Loucy (cell line): ENCODE data around the gene FOXB1.

Experiments
- H2AFZ ChIP-seq: fragments of 200-600 bp; sonication (generic); 2 replicates; pipeline ENCODE4 v1.6.0; 2016; ENCODE audit warnings: antibody characterized with exemption, mild to moderate bottlenecking, low read length, moderate library complexity
- H3F3A ChIP-seq: fragments of 200-600 bp; 2 replicates; pipeline ENCODE4 v1.6.0; 2016; ENCODE audit warnings: antibody characterized with exemption, low read depth, mild to moderate bottlenecking
- H3K27me3 ChIP-seq: fragments of 200-600 bp; sonication (generic); 2 replicates; pipeline ENCODE4 v1.6.1; 2014; ENCODE audit warnings: low read length, mild to moderate bottlenecking; ENCODE audit not compliant: insufficient read depth, poor library complexity, severe bottlenecking
- H3K36me3 ChIP-seq: fragments of 200-600 bp; sonication (generic); 2 replicates; pipeline ENCODE4 v1.6.1; 2016; ENCODE audit warnings: low read length; ENCODE audit not compliant: insufficient read depth
- H3K4me1 ChIP-seq: fragments of 200-600 bp; sonication (generic); 2 replicates; pipeline ENCODE4 v1.5.1; 2014; ENCODE audit warnings: low read length, mild to moderate bottlenecking; ENCODE audit not compliant: insufficient read depth, poor library complexity, severe bottlenecking
- H3K4me2 ChIP-seq: fragments of 200-600 bp; sonication (generic); 2 replicates; pipeline ENCODE4 v1.6.0; 2014; ENCODE audit warnings: antibody characterized with exemption, low read length, low read depth, mild to moderate bottlenecking; ENCODE audit not compliant: poor library complexity, severe bottlenecking
- H3K4me3 ChIP-seq: fragments of 200-600 bp; sonication (generic); 2 replicates; pipeline ENCODE4 v1.5.1; 2014; ENCODE audit warnings: low read length, mild to moderate bottlenecking, mixed read lengths; ENCODE audit not compliant: poor library complexity, severe bottlenecking
- H3K79me2 ChIP-seq: fragments of 200-600 bp; sonication (generic); 2 replicates; pipeline ENCODE4 v1.6.1; 2014; ENCODE audit warnings: low read length; ENCODE audit not compliant: insufficient read depth
- H3K9ac ChIP-seq: fragments of 200-600 bp; sonication (generic); 2 replicates; pipeline ENCODE4 v1.6.0; 2014; ENCODE audit warnings: mild to moderate bottlenecking, low read depth, low read length, moderate library complexity; ENCODE audit not compliant: poor library complexity, severe bottlenecking
- H3K9me2 ChIP-seq: fragments of 200-600 bp; sonication (generic); replicated peaks from 2 replicates; pipeline ENCODE4 v1.6.1; 2016; ENCODE audit warnings: low read depth, low read length, mixed read lengths
- H3K9me3 ChIP-seq: fragments of 200-600 bp; sonication (generic); 2 replicates; pipeline ENCODE4 v1.6.1; 2014; ENCODE audit warnings: mild to moderate bottlenecking, antibody characterized with exemption, low read length, low read depth; ENCODE audit not compliant: insufficient read depth
- H4K20me1 ChIP-seq: fragments of 200-600 bp; sonication (generic); 2 replicates; pipeline ENCODE4 v1.6.0; 2014; ENCODE audit warnings: antibody characterized with exemption, low read length, mild to moderate bottlenecking; ENCODE audit not compliant: insufficient read depth, poor library complexity, severe bottlenecking
- EZH2phosphoT487 ChIP-seq: fragments of 200-600 bp; IDR thresholded peaks from 2 replicates; pipeline ENCODE4 v1.6.1; 2018; ENCODE audit warnings: antibody characterized with exemption, mild to moderate bottlenecking, moderate library complexity, borderline replicate concordance
- TF ChIP-seq, protein P1 (sequence below): fragments of 200-600 bp; sonication (generic); conservative IDR thresholded peaks from 2 replicates; pipeline ENCODE4 v1.5.1; 2014; ENCODE audit warnings: mild to moderate bottlenecking, antibody characterized with exemption, low read length

FOXB1 gene

GRCh38 chr15:59995568-59996297 is 8.4 kb upstream of the FOXB1 start:
- Histone ChIP-seq H3K4me2 (no peak overlapping the region), H3K9me3 (no peaks in the 10 kb centered on the region), H3F3A (no peaks in the 10 kb centered on the region), H3K9me2 (no peaks in the 10 kb centered on the region), H3K4me1 (peaks cover 20% of the 10 kb centered on the region), H3K36me3 (no peaks in the 10 kb centered on the region), H3K27me3 (no peaks in the 10 kb centered on the region), H3K4me3 (no peak overlapping the region), H2AFZ (no peak overlapping the region), H3K79me2 (no peaks in the 10 kb centered on the region), H4K20me1 (no peaks in the 10 kb centered on the region), H3K9ac (no peak overlapping the region)
- TF ChIP-seq EZH2phosphoT487 = no peak
- TF ChIP-seq, protein P1, sequence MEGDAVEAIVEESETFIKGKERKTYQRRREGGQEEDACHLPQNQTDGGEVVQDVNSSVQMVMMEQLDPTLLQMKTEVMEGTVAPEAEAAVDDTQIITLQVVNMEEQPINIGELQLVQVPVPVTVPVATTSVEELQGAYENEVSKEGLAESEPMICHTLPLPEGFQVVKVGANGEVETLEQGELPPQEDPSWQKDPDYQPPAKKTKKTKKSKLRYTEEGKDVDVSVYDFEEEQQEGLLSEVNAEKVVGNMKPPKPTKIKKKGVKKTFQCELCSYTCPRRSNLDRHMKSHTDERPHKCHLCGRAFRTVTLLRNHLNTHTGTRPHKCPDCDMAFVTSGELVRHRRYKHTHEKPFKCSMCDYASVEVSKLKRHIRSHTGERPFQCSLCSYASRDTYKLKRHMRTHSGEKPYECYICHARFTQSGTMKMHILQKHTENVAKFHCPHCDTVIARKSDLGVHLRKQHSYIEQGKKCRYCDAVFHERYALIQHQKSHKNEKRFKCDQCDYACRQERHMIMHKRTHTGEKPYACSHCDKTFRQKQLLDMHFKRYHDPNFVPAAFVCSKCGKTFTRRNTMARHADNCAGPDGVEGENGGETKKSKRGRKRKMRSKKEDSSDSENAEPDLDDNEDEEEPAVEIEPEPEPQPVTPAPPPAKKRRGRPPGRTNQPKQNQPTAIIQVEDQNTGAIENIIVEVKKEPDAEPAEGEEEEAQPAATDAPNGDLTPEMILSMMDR = no peak

- Histone ChIP-seq H3K9me3 (no peaks in the 10 kb centered on the region), H3K27me3 (no peaks in the 10 kb centered on the region), H3K36me3 (no peaks in the 10 kb centered on the region), H3K4me3 (no peak overlapping the region), H3F3A (no peaks in the 10 kb centered on the region), H3K9me2 (no peaks in the 10 kb centered on the region), H4K20me1 (no peaks in the 10 kb centered on the region), H2AFZ (no peak overlapping the region), H3K79me2 (no peaks in the 10 kb centered on the region), H3K4me2 (no peak overlapping the region), H3K9ac (no peak overlapping the region), H3K4me1 (peaks cover 13% of the 10 kb centered on the region)
- no peak for TF ChIP-seq EZH2phosphoT487
- TF ChIP-seq, protein P1 = no peak
Observed at GRCh38 chr15:59996298-59997041, 7.6 kb upstream of the FOXB1 start.

DNA sequence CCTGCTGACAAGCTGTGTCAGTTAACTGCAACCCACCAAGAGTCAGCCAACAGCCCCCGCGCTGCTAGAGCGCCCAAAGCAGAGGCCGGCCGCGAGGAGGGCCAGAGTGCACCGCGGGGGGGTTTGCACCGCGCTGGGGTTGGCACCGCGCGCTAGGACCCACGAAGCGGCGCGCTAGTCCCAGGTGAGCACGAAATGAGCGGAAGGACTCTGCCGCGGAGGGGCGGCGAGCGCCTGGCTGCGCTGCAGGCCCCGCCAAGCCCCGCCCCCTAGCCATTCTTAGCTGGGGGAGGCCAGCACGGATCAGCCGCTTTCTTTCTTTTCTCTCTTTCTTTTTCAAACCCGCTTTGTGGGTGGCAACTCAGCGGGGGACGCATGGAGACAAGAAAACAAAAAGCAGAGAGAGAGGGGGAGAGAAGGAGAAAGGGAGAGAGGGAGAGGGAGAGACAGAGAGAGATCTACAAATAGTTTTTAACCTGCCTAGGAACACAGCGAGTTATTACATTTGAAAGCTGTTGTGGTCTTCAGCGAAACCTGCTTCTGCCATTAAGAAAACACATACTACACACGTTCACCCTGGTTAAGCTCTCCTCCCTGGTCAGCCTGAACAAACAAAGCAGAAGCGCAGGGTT is 6.9 kb upstream of the FOXB1 start:
- Histone ChIP-seq H3F3A (no peaks in the 10 kb centered on the region), H2AFZ (no peak overlapping the region), H3K79me2 (no peaks in the 10 kb centered on the region), H3K9me2 (no peaks in the 10 kb centered on the region), H3K9me3 (no peaks in the 10 kb centered on the region), H4K20me1 (no peaks in the 10 kb centered on the region), H3K27me3 (no peaks in the 10 kb centered on the region), H3K4me2 (no peak overlapping the region), H3K4me3 (no peak overlapping the region), H3K9ac (no peak overlapping the region), H3K4me1 (peaks cover 6% of the 10 kb centered on the region), H3K36me3 (no peaks in the 10 kb centered on the region)
- no peak for TF ChIP-seq EZH2phosphoT487
- TF ChIP-seq, protein P1 = no peak
